IMR-90 (cell line): ENCODE measurements around the gene MAML1. TPM values are rescaled to one million over a fixed set of nuclear protein-coding genes. Genes with fewer than 3 reads are reported as not detected.

Experiments
- ATAC-seq: fragments of 200-7000 bp; cut with Tn5 transposase; 2 replicates; pipeline ENCODE4 v1.9.1; 2020; ENCODE audit warnings: low read depth, mild to moderate bottlenecking, moderate library complexity
- BruUV-seq: library from RNA; stranded (reverse); fragments of 400-500 nt; replicated peaks from 2 replicates; lab custom pipeline; 2021; lab: Mats Ljungman, UMichigan
- CTCF ChIA-PET: fragments of 300-600 bp; formaldehyde crosslinking; extraction: SDS; loops from one replicate; lab custom pipeline; 2021; ENCODE audit warnings: antibody characterized with exemption; lab: Yijun Ruan, JAX
- POLR2A ChIA-PET: fragments of 300-600 bp; sonication (Branson Sonifier 250); formaldehyde crosslinking; loops from one replicate; lab custom pipeline; 2022; ENCODE audit warnings: antibody characterized with exemption; ENCODE audit not compliant: unreplicated experiment; lab: Charles Lee
- DNase-seq: peaks from one replicate; pipeline ENCODE4 v3.0.0; 2013
- H2AFZ ChIP-seq: replicated peaks from 2 replicates; pipeline ENCODE3; 2013; ENCODE audit warnings: low read length, mild to moderate bottlenecking; ENCODE audit not compliant: poor library complexity
- H2AK5ac ChIP-seq: 2 replicates; pipeline ENCODE4 v1.6.1; 2013; ENCODE audit warnings: low read depth, low read length, inconsistent platforms
- H2AK9ac ChIP-seq: replicated peaks from 2 replicates; pipeline ENCODE3; 2013; ENCODE audit warnings: mild to moderate bottlenecking, low read depth, low read length, moderate library complexity; ENCODE audit not compliant: poor library complexity
- H2BK120ac ChIP-seq: 2 replicates; pipeline ENCODE4 v1.6.1; 2013; ENCODE audit warnings: low read depth, low read length, inconsistent platforms
- H2BK15ac ChIP-seq: 3 replicates; pipeline ENCODE4 v1.6.1; 2013; ENCODE audit warnings: low read depth, low read length, inconsistent platforms
- H2BK20ac ChIP-seq: 2 replicates; pipeline ENCODE4 v1.6.1; 2013; ENCODE audit warnings: low read depth, mild to moderate bottlenecking, inconsistent platforms, low read length, moderate library complexity
- H2BK5ac ChIP-seq: 2 replicates; pipeline ENCODE4 v1.6.1; 2013; ENCODE audit warnings: mild to moderate bottlenecking, low read depth, low read length, inconsistent platforms; ENCODE audit not compliant: poor library complexity, severe bottlenecking
- H3K14ac ChIP-seq: replicated peaks from 2 replicates; pipeline ENCODE4 v1.6.1; 2013; ENCODE audit warnings: low read depth, low read length, inconsistent platforms
- H3K18ac ChIP-seq: 2 replicates; pipeline ENCODE4 v1.6.1; 2013; ENCODE audit warnings: low read depth, low read length, control low read depth
- H3K23ac ChIP-seq: 2 replicates; pipeline ENCODE4 v1.6.1; 2013; ENCODE audit warnings: low read depth, low read length, inconsistent platforms
- H3K27ac ChIP-seq: 2 replicates; pipeline ENCODE4 v1.5.1; 2013; ENCODE audit warnings: mild to moderate bottlenecking, control low read depth, low read length; ENCODE audit not compliant: insufficient read depth
- H3K27me3 ChIP-seq: 2 replicates; pipeline ENCODE4 v1.6.1; 2013; ENCODE audit warnings: low read length; ENCODE audit not compliant: control insufficient read depth, insufficient read depth
- H3K36me3 ChIP-seq: 2 replicates; pipeline ENCODE4 v1.6.1; 2013; ENCODE audit warnings: low read length, mixed read lengths; ENCODE audit not compliant: control insufficient read depth, insufficient read depth
- H3K4ac ChIP-seq: 2 replicates; pipeline ENCODE4 v1.6.1; 2013; ENCODE audit warnings: low read depth, low read length, inconsistent platforms
- H3K4me1 ChIP-seq: 2 replicates; pipeline ENCODE4 v1.6.1; 2013; ENCODE audit warnings: low read length, mixed read lengths; ENCODE audit not compliant: control insufficient read depth, insufficient read depth
- H3K4me2 ChIP-seq: 2 replicates; pipeline ENCODE4 v1.6.1; 2013; ENCODE audit warnings: low read depth, mild to moderate bottlenecking, control low read depth, low read length, moderate library complexity
- H3K4me3 ChIP-seq: 2 replicates; pipeline ENCODE4 v1.5.1; 2013; ENCODE audit warnings: low read depth, mild to moderate bottlenecking, control low read depth, low read length, moderate library complexity; ENCODE audit not compliant: insufficient read depth
- H3K56ac ChIP-seq: 2 replicates; pipeline ENCODE4 v1.6.1; 2013; ENCODE audit warnings: low read length, inconsistent platforms; ENCODE audit not compliant: insufficient read depth; ENCODE audit errors: extremely low read depth
- H3K79me1 ChIP-seq, 2 experiments: 2 replicates each; pipeline ENCODE4 v1.6.1; 2013; ENCODE audit warnings: low read length in 2 of 2, inconsistent platforms in 1 of 2, low read depth in 1 of 2
- H3K9ac ChIP-seq: 2 replicates; pipeline ENCODE4 v1.6.1; 2013; ENCODE audit warnings: low read depth, low read length, control low read depth
- H3K9me1 ChIP-seq: 2 replicates; pipeline ENCODE4 v1.6.1; 2013; ENCODE audit warnings: low read length, inconsistent platforms; ENCODE audit not compliant: insufficient read depth
- H3K9me3 ChIP-seq: 2 replicates; pipeline ENCODE4 v1.6.1; 2013; ENCODE audit warnings: low read length; ENCODE audit not compliant: control insufficient read depth, insufficient read depth
- H4K20me1 ChIP-seq: 2 replicates; pipeline ENCODE4 v1.6.1; 2013; ENCODE audit warnings: low read length, inconsistent platforms; ENCODE audit not compliant: insufficient read depth
- H4K5ac ChIP-seq: 2 replicates; pipeline ENCODE4 v1.6.1; 2013; ENCODE audit warnings: mild to moderate bottlenecking, low read depth, low read length, control low read depth
- H4K8ac ChIP-seq, 2 experiments: 2 replicates each; pipeline ENCODE4 v1.6.1; 2013; ENCODE audit warnings: low read depth in 2 of 2, low read length in 2 of 2, control low read depth in 1 of 2, inconsistent platforms in 1 of 2
- H4K91ac ChIP-seq: 2 replicates; pipeline ENCODE4 v1.6.1; 2013; ENCODE audit warnings: low read depth, low read length, inconsistent platforms; ENCODE audit not compliant: insufficient read depth
- BHLHE40 ChIP-seq: fragments of 150-350 bp; IDR thresholded peaks from 2 replicates; pipeline ENCODE4 v1.6.1; 2016; ENCODE audit warnings: mild to moderate bottlenecking, low read depth, low read length
- CEBPB ChIP-seq: IDR thresholded peaks from 2 replicates; pipeline ENCODE4 v1.6.1; 2012; ENCODE audit warnings: low read depth, low read length, improper control_type of control experiment
- CHD1 ChIP-seq: IDR thresholded peaks from 2 replicates; pipeline ENCODE4 v1.6.1; 2012; ENCODE audit warnings: low read depth, low read length, improper control_type of control experiment
- CTCF ChIP-seq: conservative IDR thresholded peaks from 2 replicates; pipeline ENCODE4 v1.5.1; 2012; ENCODE audit warnings: mild to moderate bottlenecking, low read depth, low read length, improper control_type of control experiment
- ELK1 ChIP-seq: fragments of 150-350 bp; IDR thresholded peaks from 2 replicates; pipeline ENCODE4 v1.6.1; 2016; ENCODE audit warnings: low read depth, mild to moderate bottlenecking, low read length, moderate library complexity, borderline replicate concordance
- FOS ChIP-seq: fragments of 150-350 bp; IDR thresholded peaks from 2 replicates; pipeline ENCODE4 v1.6.1; 2016; ENCODE audit warnings: low read depth, low read length
- MAFK ChIP-seq: IDR thresholded peaks from 2 replicates; pipeline ENCODE4 v1.6.1; 2012; ENCODE audit warnings: low read depth, low read length, improper control_type of control experiment
- MAZ ChIP-seq: IDR thresholded peaks from 2 replicates; pipeline ENCODE4 v1.6.1; 2012; ENCODE audit warnings: low read depth, mild to moderate bottlenecking, low read length, improper control_type of control experiment, moderate library complexity, borderline replicate concordance
- MXI1 ChIP-seq: IDR thresholded peaks from 2 replicates; pipeline ENCODE4 v1.6.1; 2012; ENCODE audit warnings: low read depth, mild to moderate bottlenecking, low read length, moderate library complexity, borderline replicate concordance
- NFE2L2 ChIP-seq: fragments of 150-350 bp; IDR thresholded peaks from 2 replicates; pipeline ENCODE4 v1.6.1; 2016; ENCODE audit warnings: low read depth, mild to moderate bottlenecking, low read length
- POLR2A ChIP-seq: IDR thresholded peaks from 2 replicates; pipeline ENCODE4 v1.6.1; 2012; ENCODE audit warnings: mild to moderate bottlenecking, low read depth, low read length
- RAD21 ChIP-seq: IDR thresholded peaks from 2 replicates; pipeline ENCODE4 v1.6.1; 2012; ENCODE audit warnings: low read length, improper control_type of control experiment
- RCOR1 ChIP-seq: IDR thresholded peaks from 2 replicates; pipeline ENCODE4 v1.6.1; 2012; ENCODE audit warnings: mild to moderate bottlenecking, low read length, improper control_type of control experiment; ENCODE audit not compliant: insufficient replicate concordance
- RFX5 ChIP-seq: IDR thresholded peaks from 2 replicates; pipeline ENCODE4 v1.8.0; 2012; ENCODE audit warnings: low read depth, mild to moderate bottlenecking, low read length, moderate library complexity
- SMC3 ChIP-seq: fragments of 150-350 bp; IDR thresholded peaks from 2 replicates; pipeline ENCODE4 v1.6.1; 2016; ENCODE audit warnings: low read depth, mild to moderate bottlenecking, antibody characterized with exemption, low read length, moderate library complexity
- USF2 ChIP-seq: fragments of 150-350 bp; IDR thresholded peaks from 2 replicates; pipeline ENCODE4 v1.6.1; 2017; ENCODE audit warnings: mild to moderate bottlenecking, antibody characterized with exemption, low read length, low read depth
- WGBS, 2 experiments: methylation state at CpG; one replicate each; pipeline versions ENCODE4 v1.1.5 to v1.1.7; 2013; ENCODE audit warnings: missing lambda C conversion rate in 2 of 2; ENCODE audit not compliant: insufficient read length in 1 of 2; ENCODE audit errors: extremely low coverage in 2 of 2; 5-methylcytosine and 5-hydroxymethylcytosine counted together
- dilution Hi-C: fragments of 300-500 bp; cut with HindIII; formaldehyde crosslinking; loops from one replicate; pipeline ENCODE4 v1.14.3; 2018; ENCODE audit warnings: low sequenced_read_pairs; ENCODE audit not compliant: unreplicated experiment
- in situ Hi-C: fragments of 300-500 bp; cut with MboI; formaldehyde crosslinking; loops from 3 replicates; pipeline ENCODE4 v1.14.3; 2019; ENCODE audit warnings: low sequenced_read_pairs, inconsistent platforms, mixed read lengths
- intact Hi-C: fragments of 100-400 bp; cut with micrococcal nuclease; formaldehyde crosslinking; loops from 2 replicates; pipeline ENCODE4 v1.10.0; 2022
- polyA plus RNA-seq, 3 experiments: library from polyadenylated mRNA; depleted of rRNA; stranded (reverse); fragments of >200 nt; gene quantifications; 2 replicates each; pipeline ENCODE4 v1.2.3, GENCODE V29; 2012; ENCODE audit warnings: low replicate concordance in 1 of 3
- total RNA-seq: library from RNA; depleted of rRNA; stranded (reverse); fragments of >200 nt; gene quantifications from 2 replicates; pipeline ENCODE4 v1.2.3, GENCODE V29; 2012

Gene MAML1
- total and polyA plus RNA-seq, 2 of the 4 experiments (the other 2 are of a cell fraction), result 4.7 to 10.2 TPM

- Histone ChIP-seq H3K56ac (no peak overlapping the region), H2BK15ac (no peak overlapping the region), H3K4me2 (no peak overlapping the region), H3K4ac (no peak overlapping the region), H3K4me1 (peaks cover 21% of the 10 kb centered on the region), H2AFZ (peak overlapping the region; percentile 5), H3K9me1 (peaks cover 20% of the 10 kb centered on the region), H3K27ac (no peak overlapping the region), H4K5ac (no peak overlapping the region), H3K4me3 (no peak overlapping the region), H3K27me3 (no peaks in the 10 kb centered on the region), H3K18ac (no peak overlapping the region), H3K79me1 (peaks cover 4 to 22% of the 10 kb centered on the region in 2 experiments), H3K9ac (no peak overlapping the region), H2BK5ac (no peak overlapping the region), H3K9me3 (no peaks in the 10 kb centered on the region), H3K36me3 (peaks cover 17% of the 10 kb centered on the region), H4K8ac (no peak overlapping the region), H2BK20ac (no peak overlapping the region), H2BK120ac (no peak overlapping the region), H2AK9ac (no peak overlapping the region), H4K91ac (no peak overlapping the region), H4K20me1 (peaks cover 7% of the 10 kb centered on the region), H3K23ac (no peak overlapping the region), H3K14ac (no peak overlapping the region), H2AK5ac (peak overlapping the region; percentile 30; the same call in 1 of the 2 replicates)
- CTCF ChIA-PET, result no interaction called here
- POLR2A ChIA-PET, result no interaction called here
- intact Hi-C loops (no loop called here), in situ Hi-C loops (no loop called here), dilution Hi-C loops (no loop called here)
- no peak for TF ChIP-seq BHLHE40
- no peak for TF ChIP-seq CHD1
- TF ChIP-seq USF2, result no peak
- no peak for TF ChIP-seq CEBPB
- TF ChIP-seq RFX5, result no peak
- TF ChIP-seq RAD21, result no peak
- no peak for TF ChIP-seq FOS
- TF ChIP-seq CTCF, result no peak
- no peak for TF ChIP-seq SMC3
- no peak for TF ChIP-seq NFE2L2
- TF ChIP-seq MAZ, result no peak
- no peak for TF ChIP-seq MAFK
- no peak for TF ChIP-seq POLR2A
- no peak for TF ChIP-seq MXI1
- TF ChIP-seq RCOR1, result no peak
- TF ChIP-seq ELK1, result no peak
- DNase-seq (no peak), ATAC-seq (no peak)
- 66% methylated on average over 9 of the region's 23 CpGs; no CpG with 5 or more reads in 1 of the 2 experiments for WGBS, 2 experiments
- BruUV-seq, result no TSS peak
These were observed 83.8 kb downstream of the MAML1 start for GRCh38 chr5:179816401-179816795.
